RWPE2 (cell line): ENCODE data around the gene GTF3C5.

Experiments used
- ATAC-seq: fragments of 200-7000 bp; cut with Tn5 transposase; 3 replicates; pipeline ENCODE4 v1.9.1; 2021; ENCODE audit warnings: low read depth
- DNase-seq: peaks from one replicate; pipeline ENCODE4 v3.0.0-alpha.2; 2020; ENCODE audit warnings: low spot score
- H3K27ac ChIP-seq: fragments of 450-650 bp; 2 replicates; pipeline ENCODE4 v1.5.1; 2017; ENCODE audit warnings: mild to moderate bottlenecking; ENCODE audit not compliant: poor library complexity, severe bottlenecking
- H3K27me3 ChIP-seq: fragments of 250-450 bp; sonication (Bioruptor Pico); 2 replicates; pipeline ENCODE4 v1.5.1; 2021; ENCODE audit warnings: mild to moderate bottlenecking, moderate library complexity; ENCODE audit not compliant: insufficient read depth, poor library complexity, severe bottlenecking
- H3K36me3 ChIP-seq: fragments of 250-450 bp; sonication (Bioruptor Pico); 2 replicates; pipeline ENCODE4 v1.5.1; 2020; ENCODE audit warnings: low read depth, mild to moderate bottlenecking, moderate library complexity
- H3K4me1 ChIP-seq: fragments of 250-450 bp; sonication (Bioruptor Pico); 2 replicates; pipeline ENCODE4 v1.5.1; 2021; ENCODE audit warnings: mild to moderate bottlenecking, moderate library complexity; ENCODE audit not compliant: insufficient read depth, poor library complexity, severe bottlenecking
- H3K4me3 ChIP-seq: fragments of 250-450 bp; sonication (Bioruptor Pico); 2 replicates; pipeline ENCODE4 v1.5.1; 2021; ENCODE audit warnings: mild to moderate bottlenecking, moderate library complexity; ENCODE audit not compliant: severe bottlenecking
- H3K9me3 ChIP-seq: fragments of 250-450 bp; sonication (Bioruptor Pico); 2 replicates; pipeline ENCODE4 v1.5.1; 2021; ENCODE audit warnings: mild to moderate bottlenecking, moderate library complexity; ENCODE audit not compliant: severe bottlenecking
- TF ChIP-seq, protein P1 (sequence below): fragments of 450-650 bp; IDR thresholded peaks from one replicate; pipeline ENCODE4 v1.5.1; 2017; ENCODE audit warnings: mild to moderate bottlenecking, moderate library complexity; ENCODE audit not compliant: poor library complexity, severe bottlenecking

The GTF3C5 gene

GRCh38 chr9:133105461-133105770, 74.6 kb downstream of the GTF3C5 start:
- no peak overlapping the region for H3K4me3 ChIP-seq
- no peaks in the 10 kb centered on the region for H3K4me1 ChIP-seq
- no peaks in the 10 kb centered on the region for H3K9me3 ChIP-seq
- peaks cover 52% of the 10 kb centered on the region for H3K36me3 ChIP-seq
- no peaks in the 10 kb centered on the region for H3K27me3 ChIP-seq
- TF ChIP-seq, protein P1, sequence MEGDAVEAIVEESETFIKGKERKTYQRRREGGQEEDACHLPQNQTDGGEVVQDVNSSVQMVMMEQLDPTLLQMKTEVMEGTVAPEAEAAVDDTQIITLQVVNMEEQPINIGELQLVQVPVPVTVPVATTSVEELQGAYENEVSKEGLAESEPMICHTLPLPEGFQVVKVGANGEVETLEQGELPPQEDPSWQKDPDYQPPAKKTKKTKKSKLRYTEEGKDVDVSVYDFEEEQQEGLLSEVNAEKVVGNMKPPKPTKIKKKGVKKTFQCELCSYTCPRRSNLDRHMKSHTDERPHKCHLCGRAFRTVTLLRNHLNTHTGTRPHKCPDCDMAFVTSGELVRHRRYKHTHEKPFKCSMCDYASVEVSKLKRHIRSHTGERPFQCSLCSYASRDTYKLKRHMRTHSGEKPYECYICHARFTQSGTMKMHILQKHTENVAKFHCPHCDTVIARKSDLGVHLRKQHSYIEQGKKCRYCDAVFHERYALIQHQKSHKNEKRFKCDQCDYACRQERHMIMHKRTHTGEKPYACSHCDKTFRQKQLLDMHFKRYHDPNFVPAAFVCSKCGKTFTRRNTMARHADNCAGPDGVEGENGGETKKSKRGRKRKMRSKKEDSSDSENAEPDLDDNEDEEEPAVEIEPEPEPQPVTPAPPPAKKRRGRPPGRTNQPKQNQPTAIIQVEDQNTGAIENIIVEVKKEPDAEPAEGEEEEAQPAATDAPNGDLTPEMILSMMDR, result no peak
- peak; percentile 59 for DNase-seq
- H3K27ac ChIP-seq, result no peak overlapping the region
- no peak for ATAC-seq

- H3K36me3 ChIP-seq, result peaks cover 48% of the 10 kb centered on the region
- ATAC-seq, result no peak
- TF ChIP-seq, protein P1, result no peak
These were observed 75.9 kb downstream of the GTF3C5 start for GRCh38 chr9:133106511-133107244.

DNA sequence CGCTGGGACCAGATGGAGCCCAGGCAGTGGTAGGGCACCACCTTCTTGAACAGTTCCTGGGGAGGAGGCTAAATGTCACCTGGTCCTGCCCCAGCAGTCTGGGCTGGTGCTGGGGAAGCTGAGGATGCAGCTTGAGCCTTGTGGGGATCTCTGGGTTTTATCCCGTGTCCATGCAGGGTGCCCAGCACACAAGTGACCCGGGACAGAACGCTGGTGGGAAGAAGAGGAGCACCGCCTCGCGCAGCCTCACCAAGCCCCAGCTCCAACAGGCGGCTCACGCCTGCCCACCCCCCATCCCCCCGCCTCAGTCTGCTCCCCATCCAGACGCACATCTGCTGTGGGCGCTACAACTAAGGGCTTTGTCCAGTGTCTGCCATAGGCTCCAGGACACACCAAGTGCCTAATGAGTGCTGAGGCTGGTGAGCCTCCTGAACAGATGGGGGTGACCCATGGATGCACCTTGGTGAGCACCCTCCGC, 76.5 kb downstream of the GTF3C5 start:
- Histone ChIP-seq H3K9me3 (no peaks in the 10 kb centered on the region), H3K27ac (no peak overlapping the region), H3K4me1 (no peaks in the 10 kb centered on the region), H3K27me3 (no peaks in the 10 kb centered on the region), H3K4me3 (no peak overlapping the region), H3K36me3 (peaks cover 42% of the 10 kb centered on the region)
- DNase-seq, result peak; percentile 43
- ATAC-seq, result no peak
- TF ChIP-seq, protein P1, result no peak

More at GRCh38 chr9:133106511-133107244, 75.9 kb downstream of the GTF3C5 start:
- DNase-seq, result peak; percentile 49
- H3K9me3 ChIP-seq, result no peaks in the 10 kb centered on the region
- H3K4me3 ChIP-seq, result no peak overlapping the region
- H3K27me3 ChIP-seq, result no peaks in the 10 kb centered on the region
- no peaks in the 10 kb centered on the region for H3K4me1 ChIP-seq
- no peak overlapping the region for H3K27ac ChIP-seq
